PC-9 (cell line): ENCODE measurements around the gene OXSR1.

Experiments
- CTCF ChIP-seq: fragments of 200-600 bp; sonication (generic); conservative IDR thresholded peaks from 2 replicates; pipeline ENCODE4 v1.6.1; 2017; ENCODE audit warnings: mixed run types, antibody characterized with exemption, mild to moderate bottlenecking, moderate library complexity
- EZH2 ChIP-seq: fragments of 200-600 bp; sonication (generic); IDR thresholded peaks from 2 replicates; pipeline ENCODE4 v1.8.0; 2017; ENCODE audit warnings: antibody characterized with exemption, low read depth

GRCh38 chr3:38250198-38250597 is 84.9 kb downstream of the OXSR1 start:
- no peak for TF ChIP-seq CTCF
- TF ChIP-seq EZH2 = no peak
